Measurements from ENCODE around the gene FLNC. TPM values are rescaled to one million over a fixed set of nuclear protein-coding genes. Genes with fewer than 3 reads are reported as not detected.
A peak's percentile ranks its signal among the peaks of the same experiment; 100 is the strongest.

Gene FLNC
- total RNA-seq, 2 donors from 2014 or later: 0.02 to 0.07 TPM

GRCh38 chr7:128861957-128862570, 31.9 kb downstream of the FLNC start:
- Mint-ChIP-seq H3K9me3 (no peaks in the 10 kb centered on the region), H3K4me1 (ENCODE audit: low read depth) (peaks cover 33% of the 10 kb centered on the region), H3K4me3 (peak overlapping the region; percentile 92 to 95), H3K27me3 (ENCODE audit: low read depth) (no peaks in the 10 kb centered on the region), H3K27ac (peak overlapping the region; percentile 91), H3K36me3 (ENCODE audit: insufficient read depth in 2 of 2) (peaks cover 2% of the 10 kb centered on the region in 2 donors)
- DNase-seq (no peak), ATAC-seq (replicated peaks in 1 of 2) (no peak)

- peak within 1 kb of the TSS; percentile 91 for H3K27ac Mint-ChIP-seq
- H3K4me1 Mint-ChIP-seq (ENCODE audit: low read depth): peaks cover 33% of the 10 kb centered on the region
- H3K9me3 Mint-ChIP-seq: no peaks in the 10 kb centered on the region
- DNase-seq (peak; percentile 99 to 100), ATAC-seq (replicated peaks in 1 of 2) (peak; percentile 94)
- H3K36me3 Mint-ChIP-seq (ENCODE audit: insufficient read depth in 2 of 2): peaks cover 2% of the 10 kb centered on the region in 2 donors
- H3K27me3 Mint-ChIP-seq (ENCODE audit: low read depth): no peaks in the 10 kb centered on the region
- peak within 1 kb of the TSS; percentile 92 to 95 for H3K4me3 Mint-ChIP-seq
These were observed 32.6 kb downstream of the FLNC start, which contains the start of gene ATP6V1F for GRCh38 chr7:128862571-128863432. Gene ATP6V1F, plus strand, starts transcription at chr7:128862856. Its CDS starts 49 bp downstream, at chr7:128862905.

- DNase-seq (peak; percentile 53 to 64), ATAC-seq (replicated peaks in 1 of 2) (peak; percentile 47 to 51)
- no peaks in the 10 kb centered on the region for H3K27me3 Mint-ChIP-seq (ENCODE audit: low read depth)
- peaks cover 33% of the 10 kb centered on the region for H3K4me1 Mint-ChIP-seq (ENCODE audit: low read depth)
- H3K27ac Mint-ChIP-seq: peak overlapping the region; percentile 31
- H3K9me3 Mint-ChIP-seq: no peaks in the 10 kb centered on the region
- H3K36me3 Mint-ChIP-seq (ENCODE audit: insufficient read depth in 2 of 2): peaks cover 2% of the 10 kb centered on the region in 2 donors
- peak overlapping the region; percentile 92 to 95 for H3K4me3 Mint-ChIP-seq
These were observed 33.3 kb downstream of the FLNC start for GRCh38 chr7:128863433-128863989.

GRCh38 chr7:128865303-128865702, 35.1 kb downstream of the FLNC start:
- Mint-ChIP-seq H3K27ac (no peak overlapping the region), H3K36me3 (ENCODE audit: insufficient read depth in 2 of 2) (peaks cover 2% of the 10 kb centered on the region in 2 donors), H3K9me3 (no peaks in the 10 kb centered on the region), H3K4me3 (no peak overlapping the region), H3K27me3 (ENCODE audit: low read depth) (peaks cover 1% of the 10 kb centered on the region), H3K4me1 (ENCODE audit: low read depth) (peaks cover 38% of the 10 kb centered on the region)
- DNase-seq (no peak), ATAC-seq (replicated peaks in 1 of 2) (no peak)

GRCh38 chr7:128865996-128866877, 36.0 kb downstream of the FLNC start:
- H3K36me3 Mint-ChIP-seq (ENCODE audit: insufficient read depth in 2 of 2): peaks cover 2% of the 10 kb centered on the region in 2 donors
- DNase-seq: no peak
- no peaks in the 10 kb centered on the region for H3K9me3 Mint-ChIP-seq
- H3K27ac Mint-ChIP-seq: no peak overlapping the region
- H3K4me3 Mint-ChIP-seq: no peak overlapping the region
- peaks cover 10% of the 10 kb centered on the region for H3K27me3 Mint-ChIP-seq (ENCODE audit: low read depth)
- ATAC-seq (replicated peaks in 1 of 2): no peak
- peaks cover 41% of the 10 kb centered on the region for H3K4me1 Mint-ChIP-seq (ENCODE audit: low read depth)

GRCh38 chr7:128867241-128867640, 37.0 kb downstream of the FLNC start:
- ATAC-seq (replicated peaks in 1 of 2): no peak
- no peak for DNase-seq
- Mint-ChIP-seq H3K27ac (no peak overlapping the region), H3K4me1 (ENCODE audit: low read depth) (peaks cover 38% of the 10 kb centered on the region), H3K36me3 (ENCODE audit: insufficient read depth in 2 of 2) (peaks cover 2% of the 10 kb centered on the region in 2 donors), H3K27me3 (ENCODE audit: low read depth) (peaks cover 10% of the 10 kb centered on the region), H3K9me3 (no peaks in the 10 kb centered on the region), H3K4me3 (no peak overlapping the region)

GRCh38 chr7:128867842-128868623, 37.8 kb downstream of the FLNC start:
- no peaks in the 10 kb centered on the region for H3K36me3 Mint-ChIP-seq (ENCODE audit: insufficient read depth in 2 of 2)
- peaks cover 10% of the 10 kb centered on the region for H3K27me3 Mint-ChIP-seq (ENCODE audit: low read depth)
- DNase-seq: no peak
- no peaks in the 10 kb centered on the region for H3K9me3 Mint-ChIP-seq
- H3K27ac Mint-ChIP-seq: no peak overlapping the region
- ATAC-seq (replicated peaks in 1 of 2): no peak
- peak overlapping the region in 1 of 2 donors; percentile 67 for H3K4me3 Mint-ChIP-seq
- H3K4me1 Mint-ChIP-seq (ENCODE audit: low read depth): peaks cover 35% of the 10 kb centered on the region

GRCh38 chr7:128868624-128869137, 38.5 kb downstream of the FLNC start:
- H3K27ac Mint-ChIP-seq: no peak overlapping the region
- H3K4me3 Mint-ChIP-seq: peak overlapping the region in 1 of 2 donors; percentile 67
- ATAC-seq (replicated peaks in 1 of 2): no peak
- peaks cover 10% of the 10 kb centered on the region for H3K27me3 Mint-ChIP-seq (ENCODE audit: low read depth)
- no peaks in the 10 kb centered on the region for H3K9me3 Mint-ChIP-seq
- no peak for DNase-seq
- H3K36me3 Mint-ChIP-seq (ENCODE audit: insufficient read depth in 2 of 2): no peaks in the 10 kb centered on the region
- H3K4me1 Mint-ChIP-seq (ENCODE audit: low read depth): peaks cover 29% of the 10 kb centered on the region

- no peaks in the 10 kb centered on the region for H3K36me3 Mint-ChIP-seq (ENCODE audit: insufficient read depth in 2 of 2)
- H3K4me1 Mint-ChIP-seq (ENCODE audit: low read depth): peaks cover 24% of the 10 kb centered on the region
- H3K9me3 Mint-ChIP-seq: no peaks in the 10 kb centered on the region
- H3K27ac Mint-ChIP-seq: no peak overlapping the region
- H3K4me3 Mint-ChIP-seq: peak overlapping the region; percentile 58 to 67
- ATAC-seq (replicated peaks in 1 of 2): peak; percentile 93 to 94
- peaks cover 10% of the 10 kb centered on the region for H3K27me3 Mint-ChIP-seq (ENCODE audit: low read depth)
- peak; percentile 64 to 74 for DNase-seq
These were observed 39.1 kb downstream of the FLNC start for GRCh38 chr7:128869138-128869943.

GRCh38 chr7:128869944-128870285, 39.7 kb downstream of the FLNC start:
- ATAC-seq (replicated peaks in 1 of 2): peak; percentile 46 to 55
- DNase-seq: peak; percentile 27 to 33
- peaks cover 10% of the 10 kb centered on the region for H3K27me3 Mint-ChIP-seq (ENCODE audit: low read depth)
- H3K27ac Mint-ChIP-seq: no peak overlapping the region
- no peaks in the 10 kb centered on the region for H3K36me3 Mint-ChIP-seq (ENCODE audit: insufficient read depth in 2 of 2)
- peaks cover 19% of the 10 kb centered on the region for H3K4me1 Mint-ChIP-seq (ENCODE audit: low read depth)
- H3K9me3 Mint-ChIP-seq: no peaks in the 10 kb centered on the region
- peak overlapping the region; percentile 80 to 84 for H3K4me3 Mint-ChIP-seq

GRCh38 chr7:128871050-128871449, 40.8 kb downstream of the FLNC start:
- Mint-ChIP-seq H3K4me1 (ENCODE audit: low read depth) (peaks cover 9% of the 10 kb centered on the region), H3K27me3 (ENCODE audit: low read depth) (peaks cover 10% of the 10 kb centered on the region), H3K27ac (no peak overlapping the region), H3K9me3 (no peaks in the 10 kb centered on the region), H3K36me3 (ENCODE audit: insufficient read depth in 2 of 2) (no peaks in the 10 kb centered on the region), H3K4me3 (peak overlapping the region; percentile 80 to 84)
- no peak for DNase-seq
- no peak for ATAC-seq (replicated peaks in 1 of 2)
